ENCODE results near the gene METTL8. TPM values are rescaled to one million over a fixed set of nuclear protein-coding genes. Genes with fewer than 3 reads are reported as not detected.
"Not testable (repeated sequence)": the region's sequence is repeated elsewhere in the genome, so short reads cannot be mapped to it uniquely, and the experiment has no call there.

Gene METTL8
- total RNA-seq, 1 experiment from 2014 or later: 6.9 TPM

GRCh38 chr2:171402906-171403580, 30.7 kb downstream of the METTL8 start:
- no peak for DNase-seq (ENCODE audit: low spot score)

- DNase-seq (ENCODE audit: low spot score): no peak
Observed at GRCh38 chr2:171401947-171402346, 31.8 kb downstream of the METTL8 start.

GRCh38 chr2:171400395-171400794, 33.4 kb downstream of the METTL8 start:
- no peak for DNase-seq (ENCODE audit: low spot score)

- no peak for DNase-seq (ENCODE audit: low spot score)
Observed at GRCh38 chr2:171399292-171399691, 34.5 kb downstream of the METTL8 start.

GRCh38 chr2:171394164-171394740, 39.5 kb downstream of the METTL8 start:
- no peak for DNase-seq (ENCODE audit: low spot score)

- no peak for DNase-seq (ENCODE audit: low spot score)
Observed at GRCh38 chr2:171393487-171393886, 40.3 kb downstream of the METTL8 start.

- no peak for DNase-seq (ENCODE audit: low spot score)
Observed at GRCh38 chr2:171391532-171391931, 42.3 kb downstream of the METTL8 start.

GRCh38 chr2:171390941-171391516, 42.8 kb downstream of the METTL8 start:
- DNase-seq (ENCODE audit: low spot score): no peak

GRCh38 chr2:171389780-171390179, 44.0 kb downstream of the METTL8 start:
- DNase-seq (ENCODE audit: low spot score): no peak

GRCh38 chr2:171389325-171389724, 44.5 kb downstream of the METTL8 start:
- no peak for DNase-seq (ENCODE audit: low spot score)

- no peak for DNase-seq (ENCODE audit: low spot score)
Observed at GRCh38 chr2:171387052-171387451, 46.7 kb downstream of the METTL8 start.

- no peak for DNase-seq (ENCODE audit: low spot score)
Observed at GRCh38 chr2:171386627-171387026, 47.2 kb downstream of the METTL8 start.

GRCh38 chr2:171383134-171383533, 50.7 kb downstream of the METTL8 start:
- DNase-seq (ENCODE audit: low spot score): no peak

- DNase-seq (ENCODE audit: low spot score): not testable (repeated sequence)
Observed at GRCh38 chr2:171382175-171382574, 51.6 kb downstream of the METTL8 start.

- not testable (repeated sequence) for DNase-seq (ENCODE audit: low spot score)
Observed at GRCh38 chr2:171377852-171378251, 55.9 kb downstream of the METTL8 start.

- no peak for DNase-seq (ENCODE audit: low spot score)
Observed at GRCh38 chr2:171367692-171368091, 66.1 kb downstream of the METTL8 start.

GRCh38 chr2:171365778-171366177, 68.0 kb downstream of the METTL8 start:
- DNase-seq (ENCODE audit: low spot score): no peak

- peak; percentile 65 for DNase-seq (ENCODE audit: low spot score)
Observed at GRCh38 chr2:171365232-171365631, 68.6 kb downstream of the METTL8 start.

- DNase-seq (ENCODE audit: low spot score): no peak
Observed at GRCh38 chr2:171362396-171362795, 71.4 kb downstream of the METTL8 start.

- no peak for DNase-seq (ENCODE audit: low spot score)
Observed at GRCh38 chr2:171360905-171361304, 72.9 kb downstream of the METTL8 start.

- DNase-seq (ENCODE audit: low spot score): not testable (repeated sequence)
Observed at GRCh38 chr2:171353746-171354145, 80.0 kb downstream of the METTL8 start.

- no peak for DNase-seq (ENCODE audit: low spot score)
Observed at GRCh38 chr2:171348056-171348455, 85.7 kb downstream of the METTL8 start.

GRCh38 chr2:171347591-171348032, 86.2 kb downstream of the METTL8 start:
- peak; percentile 7 for DNase-seq (ENCODE audit: low spot score)

All from HT-29 (cell line).